GM12874 (cell line): Measurements from ENCODE around the gene C1QTNF12.

ENCODE experiments used
- CTCF ChIP-seq: IDR thresholded peaks from 2 replicates; pipeline ENCODE4 v1.5.1; 2011; ENCODE audit warnings: low read depth, mild to moderate bottlenecking, control low read depth, low read length, moderate library complexity; ENCODE audit not compliant: insufficient read depth

Gene C1QTNF12

GRCh38 chr1:1291548-1292441 is 45.3 kb upstream of the C1QTNF12 start:
- peak; percentile 81 for TF ChIP-seq CTCF

DNA sequence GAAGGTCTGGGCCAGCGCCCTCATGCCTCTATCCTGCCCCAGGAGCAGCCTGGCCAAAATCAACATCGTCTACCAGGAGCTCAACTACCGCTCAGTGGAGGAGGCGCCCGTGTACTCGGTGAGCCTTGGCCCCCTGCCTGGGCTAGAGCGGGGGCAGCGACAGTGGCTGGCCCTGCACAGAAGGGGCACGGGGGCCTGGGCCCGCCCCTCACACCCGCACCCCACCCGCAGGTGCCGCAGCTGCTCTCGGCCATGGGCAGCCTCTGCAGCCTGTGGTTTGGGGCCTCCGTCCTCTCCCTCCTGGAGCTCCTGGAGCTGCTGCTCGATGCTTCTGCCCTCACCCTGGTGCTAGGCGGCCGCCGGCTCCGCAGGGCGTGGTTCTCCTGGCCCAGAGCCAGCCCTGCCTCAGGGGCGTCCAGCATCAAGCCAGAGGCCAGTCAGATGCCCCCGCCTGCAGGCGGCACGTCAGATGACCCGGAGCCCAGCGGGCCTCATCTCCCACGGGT is 44.6 kb upstream of the C1QTNF12 start:
- no peak for TF ChIP-seq CTCF

DNA sequence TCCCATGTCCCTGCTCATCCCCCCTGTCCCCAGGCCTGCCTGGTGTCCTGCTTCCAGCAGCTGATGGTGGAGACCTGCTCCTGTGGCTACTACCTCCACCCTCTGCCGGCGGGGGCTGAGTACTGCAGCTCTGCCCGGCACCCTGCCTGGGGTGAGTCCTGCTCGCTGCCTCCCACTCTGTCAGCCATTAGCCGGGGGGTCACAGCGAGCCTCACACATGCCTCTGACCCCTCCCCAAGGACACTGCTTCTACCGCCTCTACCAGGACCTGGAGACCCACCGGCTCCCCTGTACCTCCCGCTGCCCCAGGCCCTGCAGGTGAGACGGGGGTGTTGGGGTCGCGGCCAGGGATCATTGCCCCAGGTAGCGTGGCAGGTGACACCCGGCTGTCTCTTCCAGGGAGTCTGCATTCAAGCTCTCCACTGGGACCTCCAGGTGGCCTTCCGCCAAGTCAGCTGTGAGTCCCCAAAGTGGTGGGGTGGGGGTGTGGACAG is 43.8 kb upstream of the C1QTNF12 start:
- peak; percentile 56; the same call in 1 of the 2 replicates for TF ChIP-seq CTCF

DNA sequence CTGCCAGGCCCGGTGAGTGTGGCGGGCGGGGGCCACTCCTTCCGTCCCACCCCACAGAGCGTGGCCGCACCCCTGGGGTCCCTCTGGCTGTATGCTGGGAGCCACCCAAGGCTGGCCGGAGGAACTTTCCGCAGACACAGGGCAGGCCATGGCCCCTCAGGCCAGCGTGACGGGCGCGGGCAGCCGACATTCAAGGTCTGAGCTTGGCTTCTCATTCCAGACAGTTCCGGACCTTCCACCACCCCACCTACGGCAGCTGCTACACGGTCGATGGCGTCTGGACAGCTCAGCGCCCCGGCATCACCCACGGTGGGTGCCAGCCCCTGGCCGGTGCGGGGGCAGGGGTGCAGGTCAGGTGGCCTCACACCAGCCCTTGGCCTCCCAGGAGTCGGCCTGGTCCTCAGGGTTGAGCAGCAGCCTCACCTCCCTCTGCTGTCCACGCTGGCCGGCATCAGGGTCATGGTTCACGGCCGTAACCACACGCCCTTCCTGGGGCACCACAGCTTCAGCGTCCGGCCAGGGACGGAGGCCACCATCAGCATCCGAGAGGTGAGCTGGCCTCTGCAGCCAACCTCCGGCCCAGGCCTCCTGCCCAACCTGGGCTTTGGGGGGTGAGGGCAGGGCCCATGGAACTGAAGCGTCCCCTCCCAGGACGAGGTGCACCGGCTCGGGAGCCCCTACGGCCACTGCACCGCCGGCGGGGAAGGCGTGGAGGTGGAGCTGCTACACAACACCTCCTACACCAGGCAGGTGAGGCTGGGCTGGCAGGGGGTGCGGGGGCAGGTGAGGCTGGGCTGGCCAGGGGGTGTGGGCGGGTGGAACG is 41.0 kb upstream of the C1QTNF12 start:
- TF ChIP-seq CTCF = no peak

GRCh38 chr1:1286313-1287261 is 40.1 kb upstream of the C1QTNF12 start:
- TF ChIP-seq CTCF = no peak

DNA sequence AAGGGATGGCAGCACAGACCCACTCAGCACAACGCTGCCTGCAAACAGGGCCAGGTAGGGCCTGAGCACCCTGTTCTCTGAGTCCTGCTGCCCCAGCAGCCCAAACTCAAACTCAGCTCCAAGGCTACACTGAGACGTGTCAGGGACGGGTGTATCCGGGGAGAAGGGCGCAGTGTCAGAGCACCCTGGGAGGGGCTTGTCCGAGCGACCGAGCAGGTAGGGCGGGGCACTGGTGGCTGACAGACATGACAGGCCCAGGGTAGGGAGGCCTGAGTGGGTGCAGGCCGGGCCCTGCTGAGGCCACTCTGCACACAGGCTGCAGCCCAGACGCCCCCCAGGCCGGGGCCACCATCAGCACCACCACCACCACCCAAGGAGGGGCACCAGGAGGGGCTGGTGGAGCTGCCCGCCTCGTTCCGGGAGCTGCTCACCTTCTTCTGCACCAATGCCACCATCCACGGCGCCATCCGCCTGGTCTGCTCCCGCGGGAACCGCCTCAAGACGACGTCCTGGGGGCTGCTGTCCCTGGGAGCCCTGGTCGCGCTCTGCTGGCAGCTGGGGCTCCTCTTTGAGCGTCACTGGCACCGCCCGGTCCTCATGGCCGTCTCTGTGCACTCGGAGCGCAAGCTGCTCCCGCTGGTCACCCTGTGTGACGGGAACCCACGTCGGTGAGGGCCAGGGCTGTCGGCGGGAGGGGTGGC is 39.2 kb upstream of the C1QTNF12 start:
- TF ChIP-seq CTCF = no peak
